HepG2 (cell line): Measurements from ENCODE around the gene CDT1. TPM values are rescaled to one million over a fixed set of nuclear protein-coding genes. Genes with fewer than 3 reads are reported as not detected.

Experiments used
- ADNP ChIP-seq: sonication (generic); formaldehyde crosslinking; IDR thresholded peaks from 2 replicates; pipeline ENCODE4 v1.4.0; 2020; ENCODE audit warnings: missing genetic modification reagents
- BCLAF1 ChIP-seq: fragments of 450-650 bp; IDR thresholded peaks from 2 replicates; pipeline ENCODE4 v1.6.1; 2017; ENCODE audit warnings: mild to moderate bottlenecking
- DPF2 ChIP-seq: sonication (generic); formaldehyde crosslinking; IDR thresholded peaks from 2 replicates; pipeline ENCODE4 v1.4.0; 2020; ENCODE audit warnings: mild to moderate bottlenecking, low read depth, missing genetic modification reagents, borderline replicate concordance
- FOXA1 ChIP-seq, 2 experiments: fragments of 450-650 bp in 1 of 2; sonication (generic) in 1 of 2; formaldehyde crosslinking in 1 of 2; IDR thresholded peaks; 2 replicates each; pipeline versions ENCODE4 v1.4.0 to v1.6.1; 2016 to 2020; ENCODE audit warnings: missing genetic modification reagents in 1 of 2
- MYNN ChIP-seq: sonication (generic); formaldehyde crosslinking; IDR thresholded peaks from 2 replicates; pipeline ENCODE4 v1.4.0; 2020; ENCODE audit warnings: mild to moderate bottlenecking, low read depth, missing genetic modification reagents
- NAIF1 ChIP-seq: sonication (generic); formaldehyde crosslinking; IDR thresholded peaks from 2 replicates; pipeline ENCODE4 v1.5.0; 2020; ENCODE audit warnings: mild to moderate bottlenecking, missing genetic modification reagents, borderline replicate concordance
- NFRKB ChIP-seq: fragments of 450-650 bp; IDR thresholded peaks from 2 replicates; pipeline ENCODE4 v1.6.1; 2017
- RARA ChIP-seq: IDR thresholded peaks from 2 replicates; pipeline ENCODE4 v1.6.1; 2016; ENCODE audit warnings: missing genetic modification reagents, missing compliant biosample characterization
- REL ChIP-seq: sonication (generic); formaldehyde crosslinking; conservative IDR thresholded peaks from 2 replicates; pipeline ENCODE4 v1.8.0; 2022; ENCODE audit warnings: mild to moderate bottlenecking, missing genetic modification reagents, moderate library complexity
- SNAPC2 ChIP-seq: sonication (generic); formaldehyde crosslinking; IDR thresholded peaks from 2 replicates; pipeline ENCODE4 v1.8.1; 2022; ENCODE audit warnings: mild to moderate bottlenecking, missing genetic modification reagents
- SRSF1 ChIP-seq: fragments of 200-400 bp; formaldehyde crosslinking; optimal IDR thresholded peaks from 2 replicates; pipeline ENCODE3; 2017; ENCODE audit warnings: mild to moderate bottlenecking, low read depth, low read length, moderate library complexity
- TCF7 ChIP-seq: sonication (generic); IDR thresholded peaks from 2 replicates; pipeline ENCODE4 v1.6.1; 2016; ENCODE audit warnings: antibody characterized with exemption, low read depth
- TEAD3 ChIP-seq: optimal IDR thresholded peaks from 2 replicates; pipeline ENCODE3; 2016; ENCODE audit warnings: borderline replicate concordance
- THAP11 ChIP-seq: IDR thresholded peaks from 2 replicates; pipeline ENCODE4 v1.6.1; 2016; ENCODE audit warnings: missing biosample characterization, missing genetic modification reagents
- THAP7 ChIP-seq: sonication (generic); formaldehyde crosslinking; IDR thresholded peaks from 2 replicates; pipeline ENCODE4 v1.8.1; 2023; ENCODE audit warnings: mild to moderate bottlenecking, missing genetic modification reagents
- ZFP36L2 ChIP-seq: sonication (generic); formaldehyde crosslinking; IDR thresholded peaks from 2 replicates; pipeline ENCODE4 v1.4.0; 2020; ENCODE audit warnings: missing genetic modification reagents
- ZFP62 ChIP-seq: sonication (generic); formaldehyde crosslinking; IDR thresholded peaks from 2 replicates; pipeline ENCODE4 v1.4.0; 2020; ENCODE audit warnings: missing genetic modification reagents
- ZNF33A ChIP-seq: sonication (generic); formaldehyde crosslinking; IDR thresholded peaks from 2 replicates; pipeline ENCODE4 v1.5.1; 2020; ENCODE audit warnings: missing genetic modification reagents, mild to moderate bottlenecking, moderate library complexity, borderline replicate concordance
- ZNF468 ChIP-seq: sonication (generic); formaldehyde crosslinking; IDR thresholded peaks from 2 replicates; pipeline ENCODE4 v1.8.0; 2022; ENCODE audit warnings: mild to moderate bottlenecking, moderate library complexity, missing genetic modification reagents
- ZNF496 ChIP-seq: sonication (generic); formaldehyde crosslinking; IDR thresholded peaks from 2 replicates; pipeline ENCODE4 v1.8.1; 2023; ENCODE audit warnings: mild to moderate bottlenecking, moderate library complexity, missing genetic modification reagents; ENCODE audit not compliant: insufficient replicate concordance
- ZNF510 ChIP-seq: sonication (generic); formaldehyde crosslinking; IDR thresholded peaks from 2 replicates; pipeline ENCODE4 v1.4.0; 2020; ENCODE audit warnings: low read depth, mild to moderate bottlenecking, missing genetic modification reagents
- ZNF562 ChIP-seq: sonication (generic); formaldehyde crosslinking; IDR thresholded peaks from 2 replicates; pipeline ENCODE4 v1.8.0; 2022; ENCODE audit warnings: missing genetic modification reagents, borderline replicate concordance
- ZNF569 ChIP-seq: sonication (generic); formaldehyde crosslinking; IDR thresholded peaks from 2 replicates; pipeline ENCODE4 v1.5.0; 2020; ENCODE audit warnings: mild to moderate bottlenecking, missing genetic modification reagents, moderate library complexity, borderline replicate concordance
- ZNF644 ChIP-seq: IDR thresholded peaks from 2 replicates; pipeline ENCODE4 v1.6.1; 2016; ENCODE audit warnings: low read depth
- ZNF772 ChIP-seq: sonication (generic); formaldehyde crosslinking; IDR thresholded peaks from 2 replicates; pipeline ENCODE4 v1.5.0; 2020; ENCODE audit warnings: mild to moderate bottlenecking, missing genetic modification reagents
- ZNF788 ChIP-seq: sonication (generic); formaldehyde crosslinking; IDR thresholded peaks from 2 replicates; pipeline ENCODE4 v1.5.0; 2020; ENCODE audit warnings: mild to moderate bottlenecking, missing genetic modification reagents, borderline replicate concordance
- polyA plus RNA-seq, 8 experiments: library from polyadenylated mRNA; depleted of rRNA in 3 of 8; stranded (reverse) in 7 of 8; unstranded in 1 of 8; fragments of >200 nt; fragmentation: Illumina TruSeq in 4 of 8; extraction: Trizol in 4 of 8; gene quantifications; 2 replicates each; pipeline versions ENCODE4 v1.2.1 to v1.2.3, GENCODE V29; 2011 to 2016; ENCODE audit warnings: low read depth in 4 of 8, missing spikeins in 1 of 8, mixed read lengths in 1 of 8; ENCODE audit not compliant: insufficient read depth in 1 of 8
- total RNA-seq, 5 experiments: library from RNA; depleted of rRNA; stranded (reverse); fragments of >200 nt; fragmentation: Illumina TruSeq; extraction: Trizol; gene quantifications; 2 replicates each; pipeline ENCODE4 v1.2.3, GENCODE V29; 2016; ENCODE audit warnings: low read depth in 1 of 5
- TF ChIP-seq, protein P1 (sequence below): sonication (generic); formaldehyde crosslinking; IDR thresholded peaks from 2 replicates; pipeline ENCODE4 v1.8.1; 2022; ENCODE audit warnings: mild to moderate bottlenecking, missing genetic modification reagents

Gene CDT1
- total and polyA plus RNA-seq, 2 of the 13 experiments (the other 11 are each of a cell fraction or from before 2014, with no cell fraction given), result 23.1 to 23.8 TPM

DNA sequence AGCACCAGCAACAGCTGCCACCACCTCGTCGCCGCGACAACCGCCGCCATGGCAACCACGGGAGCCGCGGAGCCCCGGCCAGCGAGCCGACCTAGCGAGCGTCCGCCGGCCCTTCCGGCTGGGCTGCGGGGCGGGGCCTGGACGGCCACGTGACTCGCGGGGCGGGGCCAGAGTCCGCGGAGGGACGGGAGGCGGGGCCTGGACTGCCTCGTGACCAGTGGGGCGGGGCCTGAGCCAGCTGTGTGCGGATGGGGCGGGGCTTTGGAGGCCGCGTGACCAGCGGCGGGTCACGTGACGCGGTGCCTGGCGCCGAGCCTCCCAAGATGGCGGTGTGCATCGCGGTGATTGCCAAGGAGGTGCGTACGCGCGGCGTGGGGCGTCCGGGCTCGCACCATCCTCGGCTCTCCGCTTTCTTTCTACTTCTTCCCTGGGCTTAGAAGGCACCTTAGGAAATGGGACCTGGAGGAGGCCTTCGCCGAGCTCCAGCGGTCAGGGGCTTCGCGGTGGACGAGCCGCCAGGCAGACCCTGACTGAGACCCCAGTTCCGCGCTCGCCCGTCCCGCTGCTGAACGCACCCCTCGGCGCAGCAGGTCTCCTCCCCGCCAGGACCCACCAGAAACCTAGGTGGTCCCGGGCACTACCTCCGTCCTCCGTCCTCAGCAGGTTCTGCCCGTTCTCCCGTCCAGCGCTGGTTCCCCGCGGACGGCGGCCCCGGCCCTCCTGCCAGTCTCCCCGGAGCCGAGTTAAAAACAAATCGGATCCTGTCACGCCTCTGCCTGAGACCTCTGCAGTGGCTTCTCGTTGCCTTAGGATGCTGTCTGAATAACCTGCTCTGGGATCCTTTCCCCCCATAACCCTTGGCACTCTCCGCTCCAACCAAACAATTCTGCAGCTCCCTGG, 53.5 kb downstream of the CDT1 start, which contains the start of the genes GALNS and TRAPPC2L (continued):
- TF ChIP-seq NAIF1, result peak; percentile 59; the same call in 1 of the 2 replicates
- no peak for TF ChIP-seq ZNF569
- TF ChIP-seq ZNF468, result 0 out of 2 replicates have a peak, but pooled peaks have one; percentile 61
- no peak for TF ChIP-seq SRSF1
- TF ChIP-seq ADNP, result no peak
- TF ChIP-seq, protein P1, sequence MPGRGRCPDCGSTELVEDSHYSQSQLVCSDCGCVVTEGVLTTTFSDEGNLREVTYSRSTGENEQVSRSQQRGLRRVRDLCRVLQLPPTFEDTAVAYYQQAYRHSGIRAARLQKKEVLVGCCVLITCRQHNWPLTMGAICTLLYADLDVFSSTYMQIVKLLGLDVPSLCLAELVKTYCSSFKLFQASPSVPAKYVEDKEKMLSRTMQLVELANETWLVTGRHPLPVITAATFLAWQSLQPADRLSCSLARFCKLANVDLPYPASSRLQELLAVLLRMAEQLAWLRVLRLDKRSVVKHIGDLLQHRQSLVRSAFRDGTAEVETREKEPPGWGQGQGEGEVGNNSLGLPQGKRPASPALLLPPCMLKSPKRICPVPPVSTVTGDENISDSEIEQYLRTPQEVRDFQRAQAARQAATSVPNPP, result no peak
- TF ChIP-seq ZFP62 (CRISPR knock-in tag), result no peak
- peak; percentile 68 for TF ChIP-seq REL (CRISPR knock-in tag)
- TF ChIP-seq ZNF510 (CRISPR knock-in tag), result peak; percentile 40; the same call in 1 of the 2 replicates
- TF ChIP-seq THAP7 (CRISPR knock-in tag), result no peak
- no peak for TF ChIP-seq ZNF33A
- peak; percentile 86 for TF ChIP-seq THAP11 (CRISPR knock-in tag)
- TF ChIP-seq ZFP36L2 (CRISPR knock-in tag), result no peak
- no peak for TF ChIP-seq FOXA1 (IDR thresholded peaks at IDR 0.05)
- TF ChIP-seq FOXA1 (CRISPR knock-in tag; IDR thresholded peaks at IDR 0.05), result peak; percentile 50
- TF ChIP-seq ZNF644 (CRISPR knock-in tag), result no peak
- TF ChIP-seq ZNF772 (CRISPR knock-in tag), result peak; percentile 72; the same call in 1 of the 2 replicates
- no peak for TF ChIP-seq SNAPC2
- peak; percentile 64; the same call in 1 of the 2 replicates for TF ChIP-seq MYNN (CRISPR knock-in tag)
- no peak for TF ChIP-seq BCLAF1
- TF ChIP-seq DPF2 (CRISPR knock-in tag), result no peak
- TF ChIP-seq NFRKB, result no peak
- TF ChIP-seq ZNF496 (CRISPR knock-in tag), result no peak
- TF ChIP-seq TEAD3 (CRISPR knock-in tag), result no peak
- TF ChIP-seq RARA, result peak; percentile 20; the same call in 1 of the 2 replicates
- TF ChIP-seq ZNF562 (CRISPR knock-in tag), result no peak
- peak; percentile 79; the same call in 1 of the 2 replicates for TF ChIP-seq ZNF788
- no peak for TF ChIP-seq TCF7
